Right renal pelvis (tissue), 4 donors: ENCODE data around the gene NLRC5. TPM values are rescaled to one million over a fixed set of nuclear protein-coding genes. Genes with fewer than 3 reads are reported as not detected.
"Not testable (repeated sequence)": the region's sequence is repeated elsewhere in the genome, so short reads cannot be mapped to it uniquely, and the experiment has no call there.

Experiments
- DNase-seq, 4 donors: peaks; one replicate each; pipeline ENCODE4 v3.0.0-alpha.2; 2013; ENCODE audit warnings: low read depth in 4 of 4, low spot score in 3 of 4, missing footprints in 1 of 4
- polyA plus RNA-seq, 4 donors: library from polyadenylated mRNA; unstranded; fragments of 120-200 nt; gene quantifications; one replicate each; pipeline ENCODE4 v1.2.1, GENCODE V29; 2013; ENCODE audit not compliant: insufficient read length in 4 of 4

The NLRC5 gene
- polyA plus RNA-seq, 4 donors = 2.1 to 3.3 (median 2.3) TPM

- DNase-seq = no peak
Observed at GRCh38 chr16:57069053-57069452, 79.7 kb downstream of the NLRC5 start.

GRCh38 chr16:57069635-57070370 is 80.4 kb downstream of the NLRC5 start:
- no peak for DNase-seq

GRCh38 chr16:57070424-57070823 is 81.1 kb downstream of the NLRC5 start:
- no peak for DNase-seq

DNA sequence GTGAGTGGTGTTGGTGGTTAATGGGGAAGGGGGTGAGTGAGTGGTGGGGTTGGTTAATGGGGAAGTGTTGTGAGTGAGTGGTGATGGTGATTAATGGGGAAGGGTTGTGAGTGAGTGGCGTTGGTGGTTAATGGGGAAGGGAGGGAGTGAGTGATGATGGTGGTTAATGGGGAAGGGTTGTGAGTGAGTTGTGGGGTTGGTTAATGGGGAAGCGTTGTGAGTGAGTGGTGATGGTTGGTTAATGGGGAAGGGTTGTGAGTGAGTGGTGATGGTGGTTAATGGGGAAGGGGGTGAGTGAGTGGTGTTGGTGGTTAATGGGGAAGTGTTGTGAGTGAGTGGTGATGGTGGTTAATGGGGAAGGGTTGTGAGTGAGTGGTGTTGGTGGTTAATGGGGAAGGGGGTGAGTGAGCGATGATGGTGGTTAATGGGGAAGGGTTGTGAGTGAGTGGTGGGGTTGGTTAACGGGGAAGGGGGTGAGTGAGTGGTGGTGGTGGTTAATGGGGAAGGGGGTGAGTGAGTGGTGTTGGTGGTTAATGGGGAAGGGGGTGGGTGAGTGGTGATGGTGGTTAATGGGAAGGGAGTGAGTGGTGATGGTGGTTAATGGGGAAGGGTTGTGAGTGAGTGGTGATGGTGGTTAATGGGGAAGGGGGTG is 81.8 kb downstream of the NLRC5 start:
- DNase-seq = not testable (repeated sequence)

- no peak for DNase-seq
Observed at GRCh38 chr16:57071831-57072582, 82.7 kb downstream of the NLRC5 start.

- no peak for DNase-seq
Observed at GRCh38 chr16:57072616-57073275, 83.4 kb downstream of the NLRC5 start.

DNA sequence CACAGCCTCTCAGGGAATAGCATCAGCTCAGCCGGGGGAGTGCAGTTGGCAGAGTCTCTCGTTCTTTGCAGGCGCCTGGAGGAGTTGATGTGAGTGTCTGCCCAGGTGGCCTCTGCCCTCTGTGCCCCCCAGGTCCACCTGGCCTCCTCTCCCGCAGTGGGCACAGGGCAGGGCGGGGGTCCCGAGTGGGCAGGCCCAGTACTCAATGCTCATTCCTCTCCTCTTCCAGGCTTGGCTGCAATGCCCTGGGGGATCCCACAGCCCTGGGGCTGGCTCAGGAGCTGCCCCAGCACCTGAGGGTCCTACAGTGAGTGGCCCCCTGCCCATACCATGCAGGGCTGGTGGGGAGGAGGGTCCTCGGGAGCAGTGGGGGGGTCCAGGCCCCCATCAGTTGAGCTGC is 88.4 kb downstream of the NLRC5 start:
- no peak for DNase-seq

GRCh38 chr16:57081744-57082143 is 92.4 kb downstream of the NLRC5 start:
- DNase-seq = no peak

DNA sequence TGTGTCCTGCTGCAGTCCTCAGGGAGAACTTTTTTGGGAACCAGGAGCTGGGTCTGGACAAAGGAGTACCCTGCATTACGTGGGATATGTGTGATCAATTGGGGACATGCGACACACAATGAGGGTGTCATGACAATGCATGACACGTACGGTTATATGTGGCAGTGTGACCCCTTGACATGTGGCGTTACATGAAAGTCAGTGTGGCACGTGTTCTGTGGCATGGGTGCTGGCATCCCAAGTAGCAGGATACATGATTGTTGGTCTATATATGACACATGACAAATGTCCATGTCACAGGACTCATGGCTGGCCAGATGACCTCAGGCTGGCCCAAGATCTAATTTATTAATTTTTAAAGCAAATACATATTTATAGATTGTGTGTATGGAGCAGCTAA is 93.3 kb downstream of the NLRC5 start:
- no peak for DNase-seq

- no peak for DNase-seq
Observed at GRCh38 chr16:57083485-57084126, 94.2 kb downstream of the NLRC5 start.

GRCh38 chr16:57084257-57084770 is 95.0 kb downstream of the NLRC5 start:
- DNase-seq = peak in 3 of 4 donors; percentile 53 to 56 (median 54)

DNA sequence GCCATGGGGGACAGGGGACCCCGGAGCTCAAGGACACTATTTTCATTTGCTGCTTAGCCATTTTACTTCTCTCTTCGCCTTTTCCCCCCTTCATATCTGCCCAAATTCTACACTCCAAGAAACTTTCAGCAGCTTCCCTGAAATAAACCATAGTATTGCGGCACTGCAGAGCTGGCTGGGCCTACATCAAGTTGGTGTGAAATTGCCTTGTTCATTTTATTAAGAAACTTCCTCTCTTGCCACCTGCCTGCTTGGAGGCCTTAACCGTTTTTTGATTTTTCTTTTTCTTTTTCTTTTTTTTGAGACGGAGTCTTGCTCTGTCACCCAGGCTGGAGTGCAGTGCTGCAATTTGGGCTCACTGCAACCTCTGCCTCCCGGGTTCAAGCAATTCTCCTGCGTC is 95.6 kb downstream of the NLRC5 start:
- DNase-seq = no peak

DNA sequence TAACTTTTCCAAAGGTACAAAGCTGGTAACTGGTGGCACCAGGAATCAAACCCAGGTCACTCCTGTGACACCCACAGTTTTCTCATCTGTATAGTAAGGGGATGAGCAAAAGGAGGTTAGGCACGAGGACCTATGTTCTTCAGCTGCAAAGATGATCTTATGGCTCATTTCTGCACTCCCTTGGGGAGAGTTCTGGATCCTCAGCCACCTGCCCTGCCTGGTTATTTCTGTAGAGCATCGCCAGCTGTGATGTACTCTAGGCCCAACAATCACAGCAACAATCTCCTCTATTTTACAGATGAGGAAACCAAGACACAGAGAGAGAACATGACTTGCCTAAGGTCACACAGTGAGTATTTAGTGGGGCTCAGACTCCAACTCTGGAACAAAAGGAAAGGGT is 97.6 kb downstream of the NLRC5 start:
- no peak for DNase-seq

GRCh38 chr16:57089406-57089805 is 100.0 kb downstream of the NLRC5 start:
- DNase-seq = no peak

- no peak for DNase-seq
Observed at GRCh38 chr16:57091200-57091974, 102.0 kb downstream of the NLRC5 start.

DNA sequence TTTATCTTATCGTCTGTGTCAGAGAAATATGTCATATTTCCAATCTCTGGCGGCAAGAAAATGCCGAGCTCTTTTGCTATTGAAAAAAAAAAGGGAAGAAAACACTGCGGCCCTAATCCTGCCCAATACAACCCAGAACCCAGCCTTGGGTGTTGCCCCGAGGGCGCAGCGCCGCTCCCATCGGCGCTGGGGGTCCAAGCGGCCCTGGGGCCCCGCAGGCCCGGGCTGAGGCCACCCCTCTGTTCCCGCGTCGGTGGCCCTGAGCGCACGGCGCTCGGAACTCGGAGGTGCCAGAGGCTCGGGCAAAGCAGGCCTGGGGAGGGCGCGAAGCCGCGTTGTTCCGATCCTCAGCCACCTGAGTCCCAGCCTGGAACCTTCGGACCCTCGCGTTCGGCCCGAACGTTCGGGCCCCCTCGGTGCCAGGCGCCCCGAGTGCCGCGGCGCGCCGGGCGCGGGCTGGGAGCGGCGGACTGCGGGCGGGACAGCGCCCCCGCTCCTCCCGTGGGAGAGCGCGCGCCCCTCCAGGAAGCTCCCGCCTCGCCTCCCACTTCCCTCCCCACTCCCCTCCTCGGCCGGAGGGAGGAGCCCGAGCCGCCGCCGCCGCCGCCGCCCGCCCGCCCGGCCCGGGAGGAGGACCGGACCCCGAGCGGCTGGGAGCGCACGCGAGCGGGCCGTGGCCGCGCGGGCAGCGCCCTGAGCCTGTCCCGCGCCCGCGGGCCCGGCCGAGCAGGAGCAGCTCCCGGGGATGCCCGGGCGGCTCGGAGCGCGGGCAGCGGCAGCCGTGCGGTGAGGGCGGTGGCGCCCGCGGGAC is 102.8 kb downstream of the NLRC5 start, which contains the start of gene CPNE2:
TSS of gene CPNE2 (plus strand) at position 609 of the 811 bp plus-strand sequence. CDS start 18,160 bp downstream, outside the sequence.
- no peak for DNase-seq

GRCh38 chr16:57092786-57093411 is 103.5 kb downstream of the NLRC5 start:
- DNase-seq = no peak
